Head of caudate nucleus (tissue), 42 donors: Measurements from ENCODE around the gene CEP152.
"Not testable (repeated sequence)": the region's sequence is repeated elsewhere in the genome, so short reads cannot be mapped to it uniquely, and the experiment has no call there.

ENCODE experiments used
- DNase-seq, 42 donors: peaks; one replicate each; pipeline versions ENCODE4 v3.0.0 to v3.0.0-alpha.2; 2020 to 2021; ENCODE audit warnings: mixed read lengths in 7 of 42
- intact Hi-C: fragments of 100-400 bp; cut with DNase I; formaldehyde crosslinking; loops from one replicate; pipeline ENCODE4 v1.15.0; 2022

Gene CEP152, protein sequence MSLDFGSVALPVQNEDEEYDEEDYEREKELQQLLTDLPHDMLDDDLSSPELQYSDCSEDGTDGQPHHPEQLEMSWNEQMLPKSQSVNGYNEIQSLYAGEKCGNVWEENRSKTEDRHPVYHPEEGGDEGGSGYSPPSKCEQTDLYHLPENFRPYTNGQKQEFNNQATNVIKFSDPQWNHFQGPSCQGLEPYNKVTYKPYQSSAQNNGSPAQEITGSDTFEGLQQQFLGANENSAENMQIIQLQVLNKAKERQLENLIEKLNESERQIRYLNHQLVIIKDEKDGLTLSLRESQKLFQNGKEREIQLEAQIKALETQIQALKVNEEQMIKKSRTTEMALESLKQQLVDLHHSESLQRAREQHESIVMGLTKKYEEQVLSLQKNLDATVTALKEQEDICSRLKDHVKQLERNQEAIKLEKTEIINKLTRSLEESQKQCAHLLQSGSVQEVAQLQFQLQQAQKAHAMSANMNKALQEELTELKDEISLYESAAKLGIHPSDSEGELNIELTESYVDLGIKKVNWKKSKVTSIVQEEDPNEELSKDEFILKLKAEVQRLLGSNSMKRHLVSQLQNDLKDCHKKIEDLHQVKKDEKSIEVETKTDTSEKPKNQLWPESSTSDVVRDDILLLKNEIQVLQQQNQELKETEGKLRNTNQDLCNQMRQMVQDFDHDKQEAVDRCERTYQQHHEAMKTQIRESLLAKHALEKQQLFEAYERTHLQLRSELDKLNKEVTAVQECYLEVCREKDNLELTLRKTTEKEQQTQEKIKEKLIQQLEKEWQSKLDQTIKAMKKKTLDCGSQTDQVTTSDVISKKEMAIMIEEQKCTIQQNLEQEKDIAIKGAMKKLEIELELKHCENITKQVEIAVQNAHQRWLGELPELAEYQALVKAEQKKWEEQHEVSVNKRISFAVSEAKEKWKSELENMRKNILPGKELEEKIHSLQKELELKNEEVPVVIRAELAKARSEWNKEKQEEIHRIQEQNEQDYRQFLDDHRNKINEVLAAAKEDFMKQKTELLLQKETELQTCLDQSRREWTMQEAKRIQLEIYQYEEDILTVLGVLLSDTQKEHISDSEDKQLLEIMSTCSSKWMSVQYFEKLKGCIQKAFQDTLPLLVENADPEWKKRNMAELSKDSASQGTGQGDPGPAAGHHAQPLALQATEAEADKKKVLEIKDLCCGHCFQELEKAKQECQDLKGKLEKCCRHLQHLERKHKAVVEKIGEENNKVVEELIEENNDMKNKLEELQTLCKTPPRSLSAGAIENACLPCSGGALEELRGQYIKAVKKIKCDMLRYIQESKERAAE (N-terminal part only)

DNA sequence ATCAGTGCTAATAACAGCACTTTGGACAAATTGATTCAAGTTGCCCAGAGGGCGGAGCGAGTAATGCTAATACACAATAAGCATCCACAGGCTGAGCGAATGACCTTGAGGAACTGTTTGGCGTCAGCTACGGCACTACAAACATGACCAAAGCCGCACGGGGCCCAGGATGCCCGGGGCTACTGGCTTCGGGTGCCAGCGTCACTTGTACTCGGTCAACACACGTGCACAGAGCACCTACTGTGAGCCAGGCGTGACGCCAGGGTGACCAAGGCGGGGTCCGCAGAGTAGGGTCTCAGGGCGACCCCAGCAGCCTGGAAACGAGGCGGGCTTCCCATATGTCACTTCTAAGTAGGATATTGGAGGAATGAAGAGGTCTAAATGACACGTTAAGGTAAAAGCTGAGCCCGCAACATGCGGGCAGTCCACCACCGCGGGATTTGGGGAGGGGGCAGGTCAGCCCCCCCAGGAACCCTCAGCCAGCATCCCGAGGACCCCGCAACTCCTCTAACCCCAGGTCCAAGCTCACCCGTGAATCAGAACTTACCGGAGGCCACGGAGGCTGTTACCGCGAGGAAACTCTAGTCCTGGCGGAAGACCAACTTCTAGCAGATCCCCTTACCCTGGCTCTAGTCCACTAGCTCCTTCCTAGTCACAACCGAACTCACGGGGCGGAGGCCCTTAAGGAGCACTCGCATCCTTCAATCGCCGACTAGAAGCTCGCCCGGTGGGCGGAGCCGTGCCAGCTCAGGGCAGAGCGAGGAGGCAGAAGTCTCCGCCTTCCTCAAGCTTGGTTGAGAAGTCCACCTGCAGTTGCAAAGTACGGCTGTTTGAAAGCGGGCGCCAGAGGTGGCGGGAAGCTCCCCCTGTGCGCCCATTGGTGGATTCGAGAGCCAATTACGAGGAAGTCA is at the start of gene CEP152:
Gene CEP152 (minus strand): TSS at position 656 of the 911 bp plus-strand sequence. CDS start 5,420 bp downstream, outside the sequence.
- intact Hi-C loops = no loop called here
- peak; percentile 89 to 99 (median 97) for DNase-seq

DNA sequence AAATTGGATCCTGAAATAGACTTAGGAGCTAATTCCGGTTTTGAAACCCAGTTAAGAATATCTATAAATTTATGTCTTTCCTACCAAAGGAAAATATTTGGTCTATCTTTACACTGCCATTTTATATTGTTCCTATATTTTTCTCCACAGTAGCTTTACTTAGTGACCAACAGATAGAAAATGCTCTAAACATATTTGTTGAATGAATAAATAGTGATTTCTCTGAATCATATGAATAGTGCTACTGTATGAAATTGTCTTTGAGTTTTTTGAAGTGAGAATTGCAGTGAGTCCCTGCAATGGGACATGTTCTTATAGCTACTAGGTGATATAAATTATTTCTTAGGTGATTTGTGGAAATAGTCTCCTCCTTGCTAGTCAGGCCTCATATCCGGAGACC is 48.6 kb upstream of the CEP152 start:
- DNase-seq = no peak
- intact Hi-C loops = loop anchor here (10.0 kb wide), 1 partner anchor 505 kb away; no protein-coding TSS in a partner anchor

DNA sequence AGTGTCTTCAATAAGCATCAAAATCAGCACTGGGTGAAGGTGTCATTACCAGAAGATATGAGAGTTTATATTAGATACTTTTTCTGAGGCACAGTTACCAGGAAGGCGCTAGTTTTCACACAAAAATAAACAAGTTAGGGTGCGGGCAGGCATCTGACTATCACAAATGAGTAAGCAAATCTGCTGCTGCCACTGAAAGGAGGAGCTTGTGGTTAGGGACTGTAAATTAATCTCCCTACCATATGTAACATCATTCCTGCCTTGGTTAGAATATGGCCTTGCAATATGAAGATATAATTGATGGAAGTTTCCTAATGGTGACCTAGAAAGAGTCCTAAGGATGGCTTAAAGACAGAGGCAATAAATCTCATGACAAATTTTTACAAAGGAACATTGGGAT is 47.5 kb upstream of the CEP152 start:
- intact Hi-C loops = loop anchor here (10.0 kb wide), 1 partner anchor 504 kb away; no protein-coding TSS in a partner anchor
- DNase-seq = no peak

DNA sequence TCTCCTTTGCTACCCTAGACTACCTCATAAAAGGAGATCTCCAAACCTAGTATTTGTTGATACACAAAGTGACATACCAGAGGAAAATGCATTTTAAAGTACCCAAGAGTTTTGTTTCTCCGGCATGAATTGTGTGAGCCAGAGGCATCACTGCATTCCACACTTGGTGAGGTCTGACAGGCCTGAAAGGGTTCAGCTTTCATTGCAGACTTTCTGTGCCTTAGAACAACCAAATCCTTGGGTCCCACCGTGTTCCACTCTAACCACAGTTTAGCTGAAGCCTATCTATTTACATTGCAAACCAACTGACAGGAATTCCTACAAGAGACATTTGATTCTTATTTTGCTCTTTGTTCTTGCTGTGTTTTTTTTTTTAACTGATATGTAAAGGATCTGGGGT is 46.1 kb upstream of the CEP152 start:
- intact Hi-C loops = loop anchor here (10.0 kb wide), 1 partner anchor 502 kb away; no protein-coding TSS in a partner anchor

DNA sequence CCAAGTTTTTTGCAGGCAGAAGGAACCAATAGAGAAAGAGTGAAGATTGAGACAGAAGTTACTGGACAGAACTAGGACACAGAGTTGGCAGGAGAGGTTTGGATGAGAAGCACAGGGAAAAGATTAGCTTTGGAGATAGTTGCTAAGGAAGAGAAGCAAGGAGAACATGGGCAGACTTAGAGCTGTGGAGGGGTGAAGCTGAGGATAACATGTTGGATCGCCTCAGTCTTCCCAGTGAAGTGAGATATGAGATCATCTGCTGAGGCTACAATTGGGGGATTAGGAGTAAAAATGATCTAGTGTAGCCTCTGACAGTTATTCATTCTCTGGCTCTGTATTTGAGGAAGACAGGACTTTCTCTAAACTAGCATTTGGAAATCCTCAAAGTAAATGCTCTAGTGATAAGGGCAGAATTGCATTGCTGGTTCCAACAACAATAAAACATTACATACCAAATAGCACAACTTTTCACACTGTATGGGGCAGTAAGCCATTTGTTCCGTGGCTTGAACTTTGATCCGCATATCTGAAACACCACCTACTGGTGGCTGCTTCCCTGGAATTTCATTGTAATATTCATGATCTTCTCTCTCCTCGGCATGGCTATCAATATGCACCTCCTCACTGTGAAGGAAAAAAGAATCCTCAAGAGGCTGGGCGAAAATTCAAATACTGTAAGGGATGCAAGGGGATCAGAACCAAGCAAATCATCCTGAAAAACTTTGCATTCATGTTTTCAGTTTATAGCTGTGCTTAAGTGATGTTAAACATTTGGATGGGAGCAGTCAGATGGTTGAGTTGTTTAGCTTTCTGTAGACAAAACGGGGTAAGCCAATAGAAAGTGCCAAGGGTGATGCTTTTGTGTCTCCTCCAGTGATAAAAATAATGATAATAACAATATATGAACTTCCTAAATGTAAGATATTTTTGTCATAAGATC is 44.9 kb upstream of the CEP152 start:
- DNase-seq = peak in 14 of 42 donors; percentile 6 to 77 (median 25)
- intact Hi-C loops = loop anchor here (10.0 kb wide), 1 partner anchor 501 kb away; no protein-coding TSS in a partner anchor

More for the DNA sequence above, 46.1 kb upstream of the CEP152 start:
- no peak for DNase-seq

DNA sequence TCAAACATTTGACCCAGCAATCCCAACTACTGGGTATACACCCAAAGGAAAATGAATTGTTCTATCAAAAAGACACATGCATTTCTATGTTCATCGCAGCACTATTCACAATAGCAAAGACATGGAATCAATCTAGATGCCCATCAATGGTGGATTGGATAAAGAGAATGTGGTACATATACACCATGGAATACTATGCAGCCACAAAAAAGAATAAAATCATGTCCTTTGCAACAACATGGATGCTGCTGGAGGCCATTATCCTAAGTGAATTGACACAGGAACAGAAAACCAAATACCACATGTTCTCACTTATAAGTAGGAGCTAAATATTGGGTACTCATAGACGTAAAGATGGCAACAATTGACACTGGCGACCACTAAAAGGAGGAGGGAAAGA is 43.6 kb upstream of the CEP152 start:
- DNase-seq = not testable (repeated sequence)
- intact Hi-C loops = loop anchor here (10.0 kb wide), 1 partner anchor 500 kb away; no protein-coding TSS in a partner anchor

DNA sequence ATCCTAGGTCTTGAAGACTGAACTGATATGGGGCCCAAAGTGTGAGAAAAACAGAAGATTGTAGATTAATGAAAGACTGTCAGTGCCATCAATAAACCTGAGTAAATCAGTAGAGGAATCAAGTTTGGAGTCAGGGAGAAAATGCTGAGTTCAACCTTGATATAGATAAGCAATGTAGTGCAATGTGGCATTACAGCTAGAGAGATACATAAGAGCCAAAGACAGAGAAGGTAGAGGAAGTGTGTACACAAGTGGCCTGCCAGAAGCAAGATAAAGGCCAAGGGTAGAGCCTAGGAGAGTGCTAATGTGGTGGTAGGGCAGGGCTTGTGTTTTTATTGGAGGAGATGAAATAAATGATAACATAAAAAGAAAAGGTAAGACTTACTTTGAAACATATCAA is 41.1 kb upstream of the CEP152 start:
- intact Hi-C loops = loop anchor here (10.0 kb wide), 1 partner anchor 497 kb away; no protein-coding TSS in a partner anchor

DNA sequence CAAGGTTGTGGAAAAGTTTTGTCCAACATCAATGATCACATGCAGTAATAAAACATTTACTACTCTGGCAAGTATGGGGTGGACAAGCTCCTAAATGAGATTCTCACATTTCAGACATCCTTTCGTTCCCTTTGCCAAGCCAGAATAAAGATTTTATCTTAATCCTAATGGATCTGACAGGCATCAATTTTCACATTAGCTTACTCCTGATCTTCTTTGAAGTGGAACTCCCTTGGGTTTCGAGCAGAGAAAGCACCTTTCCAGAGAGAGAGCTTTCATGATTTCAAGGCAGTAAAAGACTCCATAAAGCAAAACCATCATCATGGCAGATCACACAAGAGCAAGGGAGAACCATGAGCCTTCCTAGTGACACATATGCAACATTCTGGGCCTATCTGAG is 39.8 kb upstream of the CEP152 start:
- intact Hi-C loops = loop anchor here (10.0 kb wide), 1 partner anchor 496 kb away; no protein-coding TSS in a partner anchor
- no peak for DNase-seq

More for the DNA sequence above, 41.1 kb upstream of the CEP152 start:
- DNase-seq = no peak

DNA sequence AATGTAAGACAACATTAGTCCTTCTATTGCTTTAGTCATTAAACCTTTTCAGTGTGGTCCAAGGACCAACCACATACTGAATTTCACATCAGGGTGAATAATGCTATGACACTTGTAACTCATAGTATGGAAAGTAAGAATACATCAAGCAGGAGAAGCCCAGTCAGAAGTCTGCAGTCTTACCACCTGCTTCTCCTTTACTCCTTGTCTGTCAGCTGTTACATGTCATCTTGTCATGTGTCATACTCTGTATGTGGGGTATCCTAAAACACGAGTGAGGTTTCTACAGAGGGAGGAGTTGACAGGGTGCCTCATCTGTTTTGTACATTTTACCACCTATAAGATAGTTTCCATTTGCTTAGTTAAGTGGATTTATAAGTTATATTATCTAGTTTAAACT is 34.3 kb upstream of the CEP152 start:
- intact Hi-C loops = no loop called here
- no peak for DNase-seq

DNA sequence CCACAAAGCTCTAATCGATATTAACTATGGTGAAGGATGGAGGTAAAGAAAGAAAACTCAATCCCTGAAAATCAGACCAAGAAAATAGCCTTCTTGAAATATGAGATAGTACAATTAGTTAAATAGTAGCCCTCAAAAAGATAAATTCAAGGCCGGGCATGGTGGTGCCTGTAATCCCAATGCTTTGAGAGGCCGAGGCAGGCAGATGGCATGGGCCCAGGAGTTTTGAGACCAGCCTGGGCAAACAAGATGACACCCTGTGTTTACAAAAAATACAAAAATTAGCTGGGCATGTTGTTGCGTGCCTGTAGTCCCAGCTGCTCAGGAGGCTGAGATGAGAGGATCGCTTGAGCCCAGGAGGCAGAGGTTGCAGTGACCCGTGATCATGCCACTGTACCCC is 31.6 kb upstream of the CEP152 start:
- intact Hi-C loops = no loop called here
- DNase-seq = no peak

DNA sequence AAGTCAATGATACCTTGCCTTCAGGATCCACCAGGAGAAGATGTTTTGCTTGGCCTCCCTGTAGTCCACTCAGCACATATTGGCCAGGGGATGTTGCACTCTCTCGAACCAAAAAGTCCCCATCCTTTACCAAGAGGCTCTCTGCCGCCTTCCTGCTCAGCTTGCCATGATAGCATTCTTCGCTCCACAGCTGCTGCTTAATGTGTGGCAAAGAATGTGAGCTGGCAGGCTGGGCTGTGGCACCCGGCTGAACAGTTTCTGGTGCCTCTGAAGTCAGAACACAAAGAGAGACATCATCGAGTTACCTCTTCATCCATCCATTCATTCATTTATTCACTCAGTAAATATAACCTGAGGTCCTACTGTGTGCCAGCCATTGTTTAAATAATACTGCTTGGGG is 23.9 kb upstream of the CEP152 start:
- intact Hi-C loops = no loop called here

DNA sequence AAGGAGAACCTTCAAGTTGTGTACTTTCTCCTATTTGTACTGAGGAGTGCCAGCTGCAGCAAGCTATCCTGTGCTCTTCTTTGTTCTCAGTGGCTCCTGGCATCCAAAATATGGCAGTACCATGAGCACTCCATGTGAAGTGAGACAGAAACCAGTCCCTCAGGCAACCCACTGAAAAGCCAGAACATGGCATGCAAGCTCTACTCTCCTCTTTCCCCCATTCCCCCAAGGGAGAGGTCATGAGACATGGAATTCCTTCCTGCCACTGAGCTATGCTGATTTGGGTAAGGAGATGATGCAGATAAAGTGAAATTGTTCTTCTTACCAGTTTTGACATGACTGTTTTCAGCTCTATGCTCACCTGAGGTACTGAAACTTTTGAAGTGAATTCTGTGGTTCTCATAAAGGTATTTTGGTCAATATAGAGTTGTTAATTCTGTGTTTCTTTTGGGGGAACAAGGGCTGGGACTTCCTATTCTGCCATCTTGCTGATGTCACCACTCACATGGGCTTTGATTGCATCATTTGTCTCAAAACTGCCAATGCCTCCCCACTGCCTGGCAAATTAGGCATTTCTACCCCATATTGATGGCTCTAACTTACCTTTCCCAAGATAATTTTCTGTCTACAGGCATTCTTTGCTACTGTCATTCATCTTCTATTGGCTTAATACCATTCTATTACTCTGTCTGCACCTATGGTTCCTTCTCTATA is 22.8 kb upstream of the CEP152 start:
- intact Hi-C loops = no loop called here
- no peak for DNase-seq

More for the DNA sequence above, 23.9 kb upstream of the CEP152 start:
- no peak for DNase-seq

DNA sequence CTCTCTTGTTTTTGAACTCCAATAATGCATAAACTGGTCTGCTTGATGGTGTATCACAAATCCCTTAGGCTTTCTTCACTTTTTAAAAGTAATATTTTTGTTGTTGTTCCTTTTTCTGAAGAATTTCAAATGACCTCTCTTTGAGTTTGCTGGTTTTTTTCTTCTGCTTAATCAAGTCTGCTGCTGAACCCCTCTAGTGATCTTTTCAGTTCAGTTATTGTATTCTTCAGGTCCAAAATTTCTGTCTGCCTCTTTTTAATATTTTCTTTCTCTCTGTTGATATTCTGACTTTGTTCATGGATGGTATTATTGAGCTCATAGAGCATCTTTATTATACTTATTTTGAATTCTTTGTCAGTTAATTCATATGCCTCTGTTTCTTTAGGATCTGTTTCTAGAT is 21.8 kb upstream of the CEP152 start:
- DNase-seq = no peak
- intact Hi-C loops = no loop called here

DNA sequence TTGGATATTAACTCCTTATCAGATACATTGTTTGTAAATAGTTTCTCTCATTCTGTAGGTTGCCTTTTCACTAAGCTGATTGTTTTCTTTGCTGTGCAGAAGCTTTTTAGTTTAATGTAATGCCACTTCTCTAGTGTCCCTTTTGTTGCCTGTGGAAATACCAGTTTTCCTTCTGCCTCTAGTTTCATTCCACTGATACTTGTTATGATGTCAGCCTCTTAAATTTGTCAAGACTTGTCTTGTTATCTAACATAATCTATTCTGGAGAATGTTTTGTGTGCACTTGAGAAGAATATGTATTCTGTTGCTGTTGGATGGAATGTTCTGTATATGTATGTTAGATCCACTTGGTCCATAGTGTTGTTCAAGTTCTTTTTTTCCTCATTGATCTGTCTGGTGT is 18.0 kb upstream of the CEP152 start:
- no peak for DNase-seq
- intact Hi-C loops = no loop called here

DNA sequence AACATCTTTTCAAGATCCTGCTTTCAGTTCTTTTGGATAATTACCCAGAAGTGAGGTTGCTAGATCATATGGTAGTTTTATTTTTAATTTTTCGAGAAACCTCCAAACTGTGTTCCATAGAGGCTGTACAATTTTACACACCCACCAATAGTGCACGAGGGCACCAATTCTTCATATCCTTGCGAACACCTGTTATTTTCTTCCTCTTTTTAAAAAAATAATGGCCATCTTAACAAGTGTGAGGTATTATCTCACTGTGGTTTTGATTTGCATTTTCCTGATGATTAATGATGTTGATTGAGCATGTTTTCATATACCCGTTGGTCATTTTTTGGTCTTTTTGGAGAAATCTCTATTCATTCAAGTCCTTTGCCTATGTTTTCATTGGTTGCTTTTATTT is 17.6 kb upstream of the CEP152 start:
- intact Hi-C loops = no loop called here
- DNase-seq = no peak

DNA sequence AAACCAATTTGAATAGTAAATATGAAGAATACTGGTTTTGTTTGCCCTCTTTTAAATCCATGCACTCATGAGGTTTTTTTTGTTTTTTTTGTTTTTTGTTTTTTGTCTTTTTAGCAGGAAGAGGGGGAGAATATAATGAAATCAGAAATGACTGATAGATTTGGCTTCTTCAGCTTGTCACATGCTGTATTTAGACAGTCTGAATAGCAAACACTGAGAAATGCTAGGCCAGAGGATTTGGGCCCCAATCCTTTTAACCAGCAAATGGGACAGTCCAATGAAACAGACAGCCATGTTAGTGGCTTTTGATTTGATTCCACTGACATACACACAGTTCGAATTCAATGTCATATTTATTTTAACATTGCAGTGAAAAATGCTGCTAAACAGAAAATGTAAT is 14.2 kb upstream of the CEP152 start:
- no peak for DNase-seq
- intact Hi-C loops = no loop called here
